A673 (cell line): ENCODE results near the gene TAF3. TPM values are rescaled to one million over a fixed set of nuclear protein-coding genes. Genes with fewer than 3 reads are reported as not detected.

Experiments
- BruUV-seq: library from RNA; stranded (reverse); fragments of 400-500 nt; replicated peaks from 2 replicates; lab custom pipeline; 2021; lab: Mats Ljungman, UMichigan
- CTCF ChIA-PET: fragments of 300-600 bp; sonication (Branson Sonifier 250); formaldehyde crosslinking; loops from one replicate; lab custom pipeline; 2022; ENCODE audit warnings: antibody characterized with exemption; lab: Charles Lee
- POLR2A ChIA-PET: fragments of 300-600 bp; sonication (Branson Sonifier 250); formaldehyde crosslinking; loops from one replicate; lab custom pipeline; 2022; ENCODE audit warnings: antibody characterized with exemption; ENCODE audit not compliant: low non-redundant PET; lab: Charles Lee
- DNase-seq: peaks from one replicate; pipeline ENCODE4 v3.0.0-alpha.2; 2015; ENCODE audit warnings: low spot score
- H3K27ac ChIP-seq: fragments of 200-600 bp; sonication (generic); 2 replicates; pipeline ENCODE4 v1.5.1; 2016; ENCODE audit warnings: mixed run types, low read depth, mild to moderate bottlenecking, mixed read lengths, antibody characterized with exemption, low read length; ENCODE audit not compliant: poor library complexity, severe bottlenecking
- H3K27me3 ChIP-seq: fragments of 200-600 bp; sonication (generic); replicated peaks from 2 replicates; pipeline ENCODE4 v1.6.1; 2017; ENCODE audit warnings: mixed run types, low read depth, mild to moderate bottlenecking, mixed read lengths, antibody characterized with exemption, low read length; ENCODE audit not compliant: insufficient read depth, poor library complexity
- H3K36me3 ChIP-seq: fragments of 200-600 bp; sonication (generic); 2 replicates; pipeline ENCODE4 v1.6.1; 2016; ENCODE audit warnings: mixed run types, mild to moderate bottlenecking, mixed read lengths, antibody characterized with exemption, low read length; ENCODE audit not compliant: insufficient read depth, poor library complexity, severe bottlenecking
- H3K4me1 ChIP-seq: fragments of 200-600 bp; sonication (generic); 2 replicates; pipeline ENCODE4 v1.6.1; 2017; ENCODE audit warnings: mixed run types, mild to moderate bottlenecking, mixed read lengths, antibody characterized with exemption, low read length; ENCODE audit not compliant: insufficient read depth, poor library complexity, severe bottlenecking
- H3K4me3 ChIP-seq: fragments of 200-600 bp; sonication (generic); 2 replicates; pipeline ENCODE4 v1.5.1; 2016; ENCODE audit warnings: low read depth, mixed run types, mild to moderate bottlenecking, mixed read lengths, low read length; ENCODE audit not compliant: poor library complexity, severe bottlenecking
- H3K9me3 ChIP-seq: fragments of 200-600 bp; sonication (generic); 2 replicates; pipeline ENCODE4 v1.6.1; 2016; ENCODE audit warnings: mixed run types, low read depth, mild to moderate bottlenecking, mixed read lengths, antibody characterized with exemption, low read length; ENCODE audit not compliant: poor library complexity, severe bottlenecking
- EZH2 ChIP-seq: fragments of 200-600 bp; sonication (generic); IDR thresholded peaks from 2 replicates; pipeline ENCODE4 v1.6.1; 2017; ENCODE audit warnings: borderline replicate concordance, low read depth, mild to moderate bottlenecking, mixed read lengths, antibody characterized with exemption, low read length; ENCODE audit not compliant: poor library complexity, severe bottlenecking
- intact Hi-C: fragments of 100-400 bp; cut with micrococcal nuclease; formaldehyde crosslinking; loops from one replicate; pipeline ENCODE4 v1.10.0; 2022; ENCODE audit not compliant: unreplicated experiment
- total RNA-seq: library from RNA; stranded (reverse); gene quantifications from 2 replicates; pipeline ENCODE4 v1.2.3, GENCODE V29; 2021
- TF ChIP-seq, protein P1 (sequence below): fragments of 300-800, 200-600 bp; sonication (generic); conservative IDR thresholded peaks from 2 replicates; pipeline ENCODE4 v1.5.1; 2017; ENCODE audit warnings: low read depth, mild to moderate bottlenecking, antibody characterized with exemption, low read length, moderate library complexity, mixed read lengths

TAF3 gene
- total RNA-seq, 1 experiment from 2014 or later: 14.0 TPM

DNA sequence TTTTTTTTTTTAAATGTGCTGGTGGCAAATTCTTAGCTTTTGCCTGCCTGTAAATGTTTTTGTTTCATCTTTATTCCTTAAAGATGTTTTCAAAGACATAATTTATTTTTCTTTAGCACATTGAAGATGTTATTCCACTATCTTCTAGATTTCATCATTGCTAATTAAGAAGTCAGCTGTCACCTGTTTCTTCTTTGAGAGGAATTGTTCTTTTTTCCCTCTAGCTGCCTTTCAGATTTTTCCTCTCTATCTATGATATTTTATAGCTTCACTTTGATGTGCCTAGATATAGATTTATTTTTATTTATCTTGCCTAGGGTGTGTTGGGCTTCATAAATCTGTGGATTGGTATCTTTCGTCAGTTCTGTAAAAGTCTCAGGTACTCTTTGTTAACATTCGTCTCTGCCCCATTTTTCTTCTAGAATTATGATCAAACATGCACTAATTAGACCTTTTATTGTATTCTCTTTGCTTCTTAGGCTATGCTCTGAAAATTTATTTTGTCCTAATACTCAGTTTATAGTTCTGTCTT is 186.2 kb downstream of the TAF3 start:
- H3K27ac ChIP-seq: no peak overlapping the region
- CTCF ChIA-PET: no interaction called here
- no peaks in the 10 kb centered on the region for H3K36me3 ChIP-seq
- no peak for DNase-seq
- TF ChIP-seq, protein P1, sequence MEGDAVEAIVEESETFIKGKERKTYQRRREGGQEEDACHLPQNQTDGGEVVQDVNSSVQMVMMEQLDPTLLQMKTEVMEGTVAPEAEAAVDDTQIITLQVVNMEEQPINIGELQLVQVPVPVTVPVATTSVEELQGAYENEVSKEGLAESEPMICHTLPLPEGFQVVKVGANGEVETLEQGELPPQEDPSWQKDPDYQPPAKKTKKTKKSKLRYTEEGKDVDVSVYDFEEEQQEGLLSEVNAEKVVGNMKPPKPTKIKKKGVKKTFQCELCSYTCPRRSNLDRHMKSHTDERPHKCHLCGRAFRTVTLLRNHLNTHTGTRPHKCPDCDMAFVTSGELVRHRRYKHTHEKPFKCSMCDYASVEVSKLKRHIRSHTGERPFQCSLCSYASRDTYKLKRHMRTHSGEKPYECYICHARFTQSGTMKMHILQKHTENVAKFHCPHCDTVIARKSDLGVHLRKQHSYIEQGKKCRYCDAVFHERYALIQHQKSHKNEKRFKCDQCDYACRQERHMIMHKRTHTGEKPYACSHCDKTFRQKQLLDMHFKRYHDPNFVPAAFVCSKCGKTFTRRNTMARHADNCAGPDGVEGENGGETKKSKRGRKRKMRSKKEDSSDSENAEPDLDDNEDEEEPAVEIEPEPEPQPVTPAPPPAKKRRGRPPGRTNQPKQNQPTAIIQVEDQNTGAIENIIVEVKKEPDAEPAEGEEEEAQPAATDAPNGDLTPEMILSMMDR: no peak
- TF ChIP-seq EZH2: no peak
- H3K9me3 ChIP-seq: peaks cover 16% of the 10 kb centered on the region
- H3K4me3 ChIP-seq: no peak overlapping the region
- intact Hi-C loops: no loop called here
- POLR2A ChIA-PET: no interaction called here
- no peaks in the 10 kb centered on the region for H3K27me3 ChIP-seq
- no TSS peak for BruUV-seq
- no peaks in the 10 kb centered on the region for H3K4me1 ChIP-seq

DNA sequence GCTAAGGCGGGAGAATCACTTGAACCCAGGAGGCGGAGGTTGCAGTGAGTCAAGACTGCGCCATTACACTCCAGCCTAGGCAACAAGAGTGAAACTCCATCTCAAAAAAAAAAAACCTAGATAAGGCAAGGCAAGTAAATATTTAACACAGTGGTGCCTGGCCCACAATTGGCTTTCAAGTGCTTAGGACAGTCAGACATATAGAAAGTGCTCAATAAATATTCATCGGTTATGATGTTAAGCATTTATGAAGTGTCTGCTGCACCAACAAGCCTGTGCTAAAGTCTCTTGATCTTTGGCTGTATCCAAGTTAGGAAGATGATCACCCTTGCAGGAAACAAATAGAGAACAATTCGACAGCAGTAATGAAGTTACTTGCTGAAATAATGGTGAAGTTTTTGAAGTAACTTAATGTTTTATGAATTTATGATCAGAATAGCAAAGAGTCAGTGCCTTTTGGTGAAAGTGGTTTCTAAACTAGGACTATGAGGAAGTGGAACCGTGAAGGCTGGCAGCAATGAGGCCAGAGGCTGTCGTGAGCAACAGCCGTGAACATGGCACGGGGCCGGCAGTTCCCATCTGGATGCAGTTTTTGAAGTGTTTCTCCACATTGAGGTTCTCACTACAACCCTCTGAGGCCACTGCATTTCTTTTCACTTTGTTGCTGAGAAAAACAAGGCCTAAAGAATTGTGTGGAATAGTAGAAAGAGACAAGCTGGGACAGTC is 188.1 kb downstream of the TAF3 start:
- Histone ChIP-seq H3K4me1 (no peaks in the 10 kb centered on the region), H3K27me3 (no peaks in the 10 kb centered on the region), H3K9me3 (peaks cover 16% of the 10 kb centered on the region), H3K36me3 (peaks cover 3% of the 10 kb centered on the region), H3K27ac (no peak overlapping the region), H3K4me3 (no peak overlapping the region)
- BruUV-seq: no TSS peak
- intact Hi-C loops: no loop called here
- ChIA-PET CTCF (no interaction called here), POLR2A (no interaction called here)
- TF ChIP-seq, protein P1: no peak
- TF ChIP-seq EZH2: no peak
- DNase-seq: no peak

DNA sequence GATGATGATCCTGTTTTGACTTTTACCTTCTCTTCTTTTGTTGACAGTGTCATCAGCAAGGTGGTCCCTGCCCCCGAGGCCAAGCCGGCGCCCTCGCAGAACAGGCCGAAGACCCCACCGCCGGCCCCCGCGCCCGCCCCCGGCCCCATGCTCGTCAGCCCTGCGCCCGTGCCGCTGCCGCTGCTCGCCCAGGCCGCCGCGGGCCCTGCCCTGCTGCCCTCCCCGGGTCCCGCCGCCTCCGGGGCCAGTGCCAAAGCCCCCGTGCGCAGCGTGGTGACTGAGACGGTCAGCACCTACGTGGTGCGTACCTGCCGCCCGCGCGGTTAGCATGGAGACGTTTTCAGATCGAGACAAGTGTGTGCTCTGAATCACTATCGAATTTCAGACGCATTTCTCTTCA is 190.7 kb downstream of the TAF3 start:
- no peaks in the 10 kb centered on the region for H3K27me3 ChIP-seq
- H3K4me1 ChIP-seq: no peaks in the 10 kb centered on the region
- no peak overlapping the region for H3K4me3 ChIP-seq
- intact Hi-C loops: no loop called here
- no TSS peak for BruUV-seq
- no peak overlapping the region for H3K27ac ChIP-seq
- H3K9me3 ChIP-seq: peaks cover 14% of the 10 kb centered on the region
- H3K36me3 ChIP-seq: peaks cover 3% of the 10 kb centered on the region
- TF ChIP-seq, protein P1: no peak
- TF ChIP-seq EZH2: no peak
- ChIA-PET POLR2A (no interaction called here), CTCF (no interaction called here)
- DNase-seq: no peak
